Testis (tissue), 2 donors: ENCODE data around the gene CD8A.

Source experiments
- POLR2A ChIP-seq: fragments of 450-650 bp; IDR thresholded peaks from one replicate; pipeline ENCODE4 v1.6.1; 2017; ENCODE audit warnings: antibody characterized with exemption, mild to moderate bottlenecking, moderate library complexity
- TF ChIP-seq, protein P1 (sequence below), 3 experiments: fragments of 450-650 bp in 2 of 3; fragments of 200-600 bp in 1 of 3; sonication (generic) in 1 of 3; IDR thresholded peaks; one replicate each; pipeline ENCODE4 v1.5.1; 2016 to 2019; ENCODE audit warnings: antibody characterized with exemption in 3 of 3, mild to moderate bottlenecking in 2 of 3, moderate library complexity in 1 of 3

DNA sequence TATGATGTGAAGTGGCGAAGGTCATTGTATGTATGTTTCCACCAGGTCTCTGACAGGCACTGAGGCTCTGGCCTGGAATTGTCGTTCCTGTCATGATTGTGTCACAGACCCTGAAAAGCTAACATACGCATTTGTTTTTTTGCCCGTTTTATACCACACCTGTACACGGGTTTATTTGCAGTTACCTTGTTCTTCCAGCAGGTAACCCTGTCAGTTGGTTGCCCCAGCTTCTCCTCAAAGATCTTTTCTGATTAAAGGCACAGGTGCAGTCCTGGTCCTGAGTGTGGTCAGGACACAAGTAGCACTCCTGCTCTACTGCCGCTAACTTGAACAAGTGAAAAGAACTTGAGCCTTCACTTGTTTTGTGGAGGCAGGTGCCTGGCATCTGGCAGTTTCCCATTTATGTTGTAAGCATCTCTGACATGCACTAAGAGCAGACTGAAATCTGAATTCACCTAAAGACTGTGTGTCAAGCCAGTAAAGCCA lies 19.9 kb downstream of the CD8A start:
- TF ChIP-seq, protein P1, sequence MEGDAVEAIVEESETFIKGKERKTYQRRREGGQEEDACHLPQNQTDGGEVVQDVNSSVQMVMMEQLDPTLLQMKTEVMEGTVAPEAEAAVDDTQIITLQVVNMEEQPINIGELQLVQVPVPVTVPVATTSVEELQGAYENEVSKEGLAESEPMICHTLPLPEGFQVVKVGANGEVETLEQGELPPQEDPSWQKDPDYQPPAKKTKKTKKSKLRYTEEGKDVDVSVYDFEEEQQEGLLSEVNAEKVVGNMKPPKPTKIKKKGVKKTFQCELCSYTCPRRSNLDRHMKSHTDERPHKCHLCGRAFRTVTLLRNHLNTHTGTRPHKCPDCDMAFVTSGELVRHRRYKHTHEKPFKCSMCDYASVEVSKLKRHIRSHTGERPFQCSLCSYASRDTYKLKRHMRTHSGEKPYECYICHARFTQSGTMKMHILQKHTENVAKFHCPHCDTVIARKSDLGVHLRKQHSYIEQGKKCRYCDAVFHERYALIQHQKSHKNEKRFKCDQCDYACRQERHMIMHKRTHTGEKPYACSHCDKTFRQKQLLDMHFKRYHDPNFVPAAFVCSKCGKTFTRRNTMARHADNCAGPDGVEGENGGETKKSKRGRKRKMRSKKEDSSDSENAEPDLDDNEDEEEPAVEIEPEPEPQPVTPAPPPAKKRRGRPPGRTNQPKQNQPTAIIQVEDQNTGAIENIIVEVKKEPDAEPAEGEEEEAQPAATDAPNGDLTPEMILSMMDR (IDR thresholded peaks at IDR 0.05), result no peak
- no peak for TF ChIP-seq POLR2A
